IPS-NIHi7 (cell line): Measurements from ENCODE around the gene ANKRD18B.
A peak's percentile ranks its signal among the peaks of the same experiment; 100 is the strongest.
"Not testable (repeated sequence)": the region's sequence is repeated elsewhere in the genome, so short reads cannot be mapped to it uniquely, and the experiment has no call there.

Source experiments
- DNase-seq: peaks from one replicate; pipeline ENCODE4 v3.0.0; 2012; ENCODE audit warnings: mixed read lengths; ENCODE audit errors: extremely low spot score

ANKRD18B gene

DNA sequence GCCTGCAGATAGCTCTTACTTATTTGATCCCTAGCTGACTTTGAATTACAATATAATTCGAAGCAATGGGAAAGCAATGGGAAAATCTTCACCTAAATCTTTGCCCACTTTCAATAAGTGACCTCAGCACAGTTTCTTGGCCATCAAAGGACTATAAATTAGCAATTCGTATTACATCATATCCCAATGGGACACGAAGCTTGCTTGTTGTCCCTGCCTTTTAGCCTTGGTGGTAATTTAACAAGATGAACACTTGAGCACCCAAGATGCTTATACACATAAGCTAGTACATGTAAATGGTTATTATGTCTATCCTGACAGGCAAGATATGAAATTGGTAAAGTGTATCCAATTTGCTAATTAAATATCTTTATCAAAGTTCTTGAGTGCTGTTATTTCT, 9.9 kb downstream of the ANKRD18B start:
- not testable (repeated sequence) for DNase-seq

DNA sequence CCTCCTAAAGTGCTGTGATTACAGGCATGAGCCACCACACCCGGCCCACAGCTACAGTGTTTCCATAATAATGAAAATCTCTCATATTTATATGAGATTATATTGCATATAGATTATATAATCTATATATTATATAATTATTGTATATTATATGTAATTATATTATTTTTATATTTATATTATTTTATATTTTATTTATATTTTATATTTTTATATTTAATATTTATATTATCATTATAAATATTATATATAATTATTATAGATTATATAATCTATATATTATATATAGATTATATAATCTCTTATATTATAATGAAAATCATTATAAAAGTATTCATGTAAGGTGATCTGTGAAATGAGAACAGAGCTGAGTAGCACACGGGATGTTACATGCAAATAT, 11.5 kb downstream of the ANKRD18B start:
- DNase-seq, result no peak

DNA sequence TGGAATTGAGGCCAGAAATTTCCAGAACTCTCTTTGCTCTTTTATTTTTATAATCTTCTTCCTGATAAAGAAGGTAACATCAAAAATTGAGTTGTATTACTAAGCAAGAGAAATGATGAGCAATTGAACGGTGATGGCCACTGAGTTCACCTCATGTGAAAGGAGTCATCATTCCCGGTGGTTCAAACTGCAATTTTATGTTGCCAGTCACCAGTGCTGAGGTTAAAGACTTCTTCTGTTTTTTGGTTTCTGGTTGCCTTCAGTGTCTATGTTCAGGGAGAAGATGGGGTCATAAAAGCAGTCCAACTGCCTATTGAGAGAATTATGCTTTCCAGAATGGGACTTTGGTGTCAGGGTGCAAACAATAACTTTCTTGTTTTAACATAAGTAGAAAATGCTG, 19.4 kb downstream of the ANKRD18B start:
- DNase-seq, result not testable (repeated sequence)

DNA sequence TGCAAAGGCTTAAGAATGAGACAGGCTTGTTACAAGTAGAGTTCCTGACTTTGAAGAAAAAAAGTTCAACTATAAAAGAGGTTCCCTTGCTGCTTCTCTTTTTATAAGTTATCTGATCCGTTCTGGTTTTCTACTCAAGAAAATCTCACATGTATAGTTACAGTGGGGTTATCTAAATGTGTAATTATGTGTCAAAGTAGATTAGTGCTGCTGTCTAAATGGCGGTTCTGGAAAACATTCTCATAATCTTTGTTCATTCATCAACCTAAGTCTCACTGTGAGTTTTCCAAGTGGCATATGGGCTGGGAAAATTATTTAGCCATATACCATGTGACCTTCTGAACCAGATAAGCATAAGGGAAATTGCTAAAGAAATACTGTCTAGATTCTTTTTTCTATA, 21.7 kb downstream of the ANKRD18B start:
- DNase-seq, result not testable (repeated sequence)

DNA sequence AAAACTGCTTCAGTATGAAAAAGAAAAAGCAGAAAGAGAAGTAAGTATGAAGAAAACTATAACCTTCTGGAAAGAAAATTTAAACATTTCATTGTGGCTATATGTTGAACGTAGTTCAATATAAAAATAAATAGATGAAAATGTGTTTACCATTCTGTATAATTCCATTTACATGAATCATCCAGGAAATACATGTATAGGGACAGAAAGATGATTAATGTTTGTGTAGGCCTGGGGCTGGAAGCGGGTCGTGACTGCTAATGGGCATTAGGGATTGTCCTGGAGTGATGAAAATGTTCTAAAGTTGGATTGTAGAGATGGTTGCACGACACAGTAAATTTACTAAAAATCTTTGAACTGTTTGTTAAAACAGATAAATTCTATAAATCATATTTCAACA, 24.8 kb downstream of the ANKRD18B start:
- DNase-seq, result not testable (repeated sequence)

- not testable (repeated sequence) for DNase-seq
Measured at GRCh38 chr9:33549418-33549817, 25.4 kb downstream of the ANKRD18B start.

DNA sequence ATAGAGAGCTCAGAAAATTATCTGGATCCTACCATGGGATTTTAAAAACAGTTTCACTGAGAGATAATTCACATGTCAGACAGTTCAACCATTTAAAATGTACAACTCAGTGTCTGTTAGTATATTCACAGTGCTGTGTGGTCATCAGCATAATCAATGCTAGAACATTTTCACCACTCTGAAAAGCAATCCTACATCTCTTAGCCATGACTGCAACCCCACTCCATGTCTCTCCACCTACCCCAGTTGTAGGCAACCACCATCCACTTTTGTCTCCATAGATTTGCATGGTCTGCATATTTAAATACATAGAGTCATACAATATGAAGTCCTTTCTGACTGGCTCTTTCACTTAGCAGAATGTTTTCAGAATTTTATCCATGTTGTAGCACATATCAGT, 27.1 kb downstream of the ANKRD18B start:
- DNase-seq, result not testable (repeated sequence)

GRCh38 chr9:33552315-33552725, 28.3 kb downstream of the ANKRD18B start:
- DNase-seq, result not testable (repeated sequence)

DNA sequence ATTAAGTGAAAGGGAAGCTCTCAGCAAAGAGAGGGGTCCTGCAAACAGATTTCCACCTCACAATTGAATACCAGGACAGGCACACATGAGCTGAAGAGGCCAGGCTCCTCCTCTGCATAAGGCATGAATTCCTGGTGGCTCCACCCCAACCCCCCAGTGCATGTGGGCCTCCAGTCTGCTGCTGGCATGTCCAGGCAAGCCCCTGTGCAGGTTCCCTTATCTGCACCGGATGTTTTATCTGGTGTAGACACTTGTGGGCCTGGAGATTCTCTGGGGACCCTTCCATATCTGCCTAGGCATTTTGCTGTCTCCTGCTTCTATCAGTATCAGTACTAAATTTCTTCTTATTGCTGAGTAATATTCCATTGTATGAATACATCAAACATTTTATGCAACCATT, 36.2 kb downstream of the ANKRD18B start:
- not testable (repeated sequence) for DNase-seq

GRCh38 chr9:33562196-33562595, 38.1 kb downstream of the ANKRD18B start:
- DNase-seq, result not testable (repeated sequence)

- DNase-seq, result not testable (repeated sequence)
Measured at GRCh38 chr9:33567776-33568175, 43.7 kb downstream of the ANKRD18B start.

- DNase-seq, result not testable (repeated sequence)
Measured at GRCh38 chr9:33577786-33578185, 53.7 kb downstream of the ANKRD18B start.

DNA sequence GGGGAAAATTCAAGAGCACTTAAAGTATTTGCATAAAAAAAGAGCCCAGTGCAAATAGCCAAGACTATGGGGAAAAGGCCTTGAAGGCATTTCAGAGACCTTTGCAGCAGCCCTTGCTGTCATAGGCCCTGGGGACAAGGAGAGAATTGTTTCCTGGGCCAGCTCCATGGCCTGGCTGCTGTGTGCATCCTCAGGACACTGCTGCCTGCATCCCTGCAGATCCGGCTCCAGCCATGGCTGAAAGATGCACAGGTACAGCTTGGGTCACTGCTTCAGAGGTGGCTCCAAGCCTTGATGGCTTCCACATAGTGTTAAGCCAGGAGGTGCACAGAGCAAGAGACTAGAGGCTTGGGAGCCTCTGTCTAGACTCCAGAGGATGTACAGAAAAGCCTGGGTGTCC, 55.9 kb downstream of the ANKRD18B start:
- not testable (repeated sequence) for DNase-seq

DNA sequence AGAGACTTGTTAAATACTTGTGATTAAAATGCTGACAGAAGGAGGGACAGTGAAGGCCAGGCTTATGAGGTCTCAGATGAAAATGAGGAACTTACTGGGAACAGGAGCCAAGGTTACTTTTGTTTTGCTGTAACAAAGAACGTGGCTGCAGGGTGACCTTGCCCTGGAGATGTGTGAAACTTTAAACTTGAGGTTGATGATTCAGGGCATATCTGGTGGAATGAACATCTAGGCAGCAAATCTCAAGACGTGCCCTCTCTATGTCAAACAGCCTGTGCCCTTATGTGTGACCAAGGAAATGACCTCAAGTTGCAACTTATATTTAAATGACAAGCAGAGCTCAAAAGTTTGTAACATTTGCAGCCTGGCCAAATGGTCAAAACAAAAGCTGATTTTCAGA, 58.6 kb downstream of the ANKRD18B start:
- DNase-seq, result not testable (repeated sequence)

DNA sequence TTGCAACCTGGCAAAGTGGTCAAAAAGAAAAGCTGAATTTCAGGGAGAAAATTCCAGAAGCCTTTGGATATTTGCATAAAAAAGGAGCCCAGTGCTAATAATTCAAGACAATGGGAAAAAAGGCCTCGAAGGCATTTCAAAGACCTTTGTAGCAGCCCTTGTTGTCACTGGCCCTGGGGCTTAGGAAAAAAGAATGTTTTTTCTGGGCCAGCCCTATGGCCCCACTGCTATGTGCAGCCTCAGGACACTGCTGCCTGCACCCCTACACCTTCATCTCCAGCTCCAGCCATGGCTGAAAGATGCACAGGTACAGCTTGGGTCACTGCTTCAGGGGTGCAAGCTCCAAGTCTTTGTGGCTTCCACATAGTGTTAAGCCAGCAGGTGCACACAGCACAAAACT, 62.1 kb downstream of the ANKRD18B start:
- DNase-seq, result not testable (repeated sequence)

GRCh38 chr9:33587799-33588198, 63.7 kb downstream of the ANKRD18B start:
- not testable (repeated sequence) for DNase-seq

DNA sequence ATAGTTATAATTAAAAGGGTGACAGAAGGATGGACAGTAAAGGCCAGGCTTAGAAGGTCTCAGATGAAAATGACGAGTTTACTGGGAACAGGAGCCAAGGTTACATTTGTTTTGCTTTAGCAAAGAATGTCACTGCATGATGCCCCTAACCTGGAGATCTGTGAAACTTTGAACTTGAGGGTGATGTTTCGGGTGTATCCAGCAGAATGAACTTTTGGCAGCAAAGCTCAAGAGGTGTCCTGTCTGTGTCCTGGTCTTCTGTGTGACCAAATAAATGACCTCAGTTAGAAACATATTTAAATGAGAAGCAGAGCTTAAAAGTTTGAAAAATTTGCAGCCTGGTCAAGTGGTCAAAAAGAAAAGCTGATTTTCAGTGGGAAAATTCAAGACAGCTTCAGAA, 64.8 kb downstream of the ANKRD18B start:
- DNase-seq, result not testable (repeated sequence)

DNA sequence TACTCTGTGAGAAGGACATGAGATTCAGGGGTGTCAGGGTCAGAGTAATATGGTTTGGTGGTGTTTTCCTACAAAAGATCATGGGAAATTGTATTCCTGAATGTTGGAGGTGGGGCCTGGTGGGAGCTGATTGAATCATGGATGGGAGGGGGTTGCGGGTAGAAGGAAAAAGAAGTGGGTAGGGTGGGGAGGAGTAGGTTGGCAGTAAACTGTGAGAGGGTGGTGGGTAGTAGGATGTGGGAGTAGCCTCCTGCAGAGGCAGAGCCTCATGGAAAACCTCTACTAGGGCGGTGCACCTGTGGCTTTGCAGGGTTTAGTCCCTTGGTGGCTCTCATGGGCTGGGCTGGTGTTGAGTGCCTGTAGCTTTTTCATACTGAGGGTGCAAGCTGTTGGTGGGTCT, 66.8 kb downstream of the ANKRD18B start:
- DNase-seq, result not testable (repeated sequence)

- DNase-seq, result not testable (repeated sequence)
Measured at GRCh38 chr9:33596974-33597373, 72.9 kb downstream of the ANKRD18B start.

DNA sequence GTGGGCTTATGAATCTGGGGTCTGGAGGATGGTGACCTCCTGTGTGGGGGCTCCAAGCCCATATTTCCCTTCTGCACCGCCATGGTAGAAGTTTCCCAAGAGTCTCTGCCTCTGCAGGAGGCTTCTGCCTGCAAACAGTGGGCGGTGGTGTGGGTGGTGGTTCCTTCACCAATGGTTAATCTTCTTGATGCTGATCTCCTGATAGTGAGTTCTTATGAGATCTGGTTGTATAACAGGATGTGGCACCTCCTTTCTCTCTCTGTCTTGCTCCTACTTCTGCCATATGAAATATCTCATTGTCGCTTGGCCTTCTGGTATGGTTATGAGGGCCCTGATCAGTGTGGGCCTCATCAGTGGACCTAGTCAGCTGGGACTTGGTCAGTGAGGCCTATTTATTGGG, 73.3 kb downstream of the ANKRD18B start:
- DNase-seq, result not testable (repeated sequence)

DNA sequence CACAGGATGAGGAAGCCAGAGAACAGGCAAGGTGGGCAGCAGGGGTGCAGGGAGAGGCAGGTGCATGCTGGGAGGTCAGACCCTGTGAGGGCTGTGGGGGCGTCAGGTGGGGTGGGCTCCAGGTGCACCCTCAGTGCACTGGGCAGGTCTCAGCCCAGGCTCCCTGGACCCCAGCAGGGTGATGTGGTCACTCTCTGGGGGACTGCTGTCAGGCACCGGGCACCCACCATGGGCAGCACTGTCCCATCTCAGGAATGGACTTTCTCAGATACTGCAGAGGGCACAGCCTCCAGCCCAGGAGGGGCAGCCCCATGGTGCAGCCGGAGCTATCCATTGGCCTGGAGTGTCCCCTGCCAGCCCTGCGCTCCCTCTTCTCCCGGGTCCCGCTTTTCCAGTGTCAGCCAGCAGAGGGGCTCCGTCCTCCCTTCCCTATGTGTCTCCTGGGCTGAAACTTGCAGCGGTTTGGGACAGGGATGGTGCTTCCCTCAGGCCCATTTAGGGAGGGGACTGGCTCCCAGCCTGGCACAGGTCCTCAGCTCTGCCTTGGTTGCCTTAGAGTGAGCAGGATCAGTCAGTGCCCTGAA, 74.8 kb downstream of the ANKRD18B start:
- peak; percentile 32 for DNase-seq

- not testable (repeated sequence) for DNase-seq
Measured at GRCh38 chr9:33600911-33601310, 76.9 kb downstream of the ANKRD18B start.

GRCh38 chr9:33604249-33604648, 80.2 kb downstream of the ANKRD18B start:
- DNase-seq, result peak; percentile 28

DNA sequence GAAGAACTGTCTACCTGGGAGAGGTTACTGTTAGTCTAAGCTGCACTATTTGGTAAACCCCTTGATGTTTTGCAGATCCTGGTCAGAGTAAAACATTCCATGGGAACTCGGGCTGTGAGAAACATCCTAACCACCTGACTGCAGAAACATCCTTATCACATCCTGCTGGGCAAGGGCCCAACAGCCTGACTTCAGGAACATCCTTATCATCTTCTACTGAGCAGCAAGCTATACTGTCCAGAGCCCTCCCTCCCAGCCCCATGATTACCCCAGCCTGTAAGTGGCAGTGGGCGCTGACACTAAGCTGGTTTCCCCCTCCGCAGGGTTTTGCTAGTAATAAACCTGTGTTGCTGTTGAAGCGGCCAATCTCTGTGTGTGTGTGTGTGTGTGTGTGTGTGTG, 80.9 kb downstream of the ANKRD18B start:
- DNase-seq, result not testable (repeated sequence)
